GM23338 (cell line): ENCODE data around the gene SPAG7. TPM values are rescaled to one million over a fixed set of nuclear protein-coding genes. Genes with fewer than 3 reads are reported as not detected.

Experiments
- ATAC-seq: fragments of 200-7000 bp; cut with Tn5 transposase; 3 replicates; pipeline ENCODE4 v1.9.1; 2020
- DNase-seq: peaks from one replicate; pipeline ENCODE4 v3.0.0-alpha.2; 2015; ENCODE audit warnings: low spot score
- H2AFZ ChIP-seq: fragments of 200-600 bp; sonication (generic); 2 replicates; pipeline ENCODE4 v1.8.0; 2016; ENCODE audit warnings: antibody characterized with exemption, mild to moderate bottlenecking, moderate library complexity
- H3F3A ChIP-seq: fragments of 200-600 bp; sonication (generic); replicated peaks from 2 replicates; pipeline ENCODE4 v1.8.0; 2017; ENCODE audit warnings: antibody characterized with exemption, mixed run types, low read depth
- H3K27ac ChIP-seq: fragments of 200-600 bp; sonication (generic); 2 replicates; pipeline ENCODE4 v1.6.1; 2016; ENCODE audit warnings: low read depth
- H3K27me3 ChIP-seq: fragments of 200-600 bp; sonication (generic); 2 replicates; pipeline ENCODE4 v1.8.0; 2016; ENCODE audit warnings: mild to moderate bottlenecking, mixed run types, moderate library complexity; ENCODE audit not compliant: insufficient read depth
- H3K36me3 ChIP-seq: fragments of 200-600 bp; sonication (generic); 2 replicates; pipeline ENCODE4 v1.8.0; 2016; ENCODE audit warnings: mild to moderate bottlenecking; ENCODE audit not compliant: insufficient read depth
- H3K4me1 ChIP-seq: fragments of 200-600 bp; sonication (generic); 2 replicates; pipeline ENCODE4 v1.8.0; 2016; ENCODE audit warnings: mild to moderate bottlenecking, moderate library complexity; ENCODE audit not compliant: insufficient read depth
- H3K4me2 ChIP-seq: fragments of 200-600 bp; sonication (generic); 2 replicates; pipeline ENCODE4 v1.7.1; 2017; ENCODE audit warnings: mixed run types
- H3K4me3 ChIP-seq: fragments of 200-600 bp; sonication (generic); 2 replicates; pipeline ENCODE4 v1.6.1; 2016; ENCODE audit warnings: mixed run types
- H3K79me2 ChIP-seq: fragments of 200-600 bp; sonication (generic); replicated peaks from 2 replicates; pipeline ENCODE4 v1.8.0; 2017; ENCODE audit warnings: mild to moderate bottlenecking; ENCODE audit not compliant: insufficient read depth
- H3K9me2 ChIP-seq: fragments of 200-600 bp; sonication (generic); 2 replicates; pipeline ENCODE4 v1.8.0; 2017; ENCODE audit not compliant: insufficient read depth
- H4K20me1 ChIP-seq: fragments of 200-600 bp; sonication (generic); replicated peaks from 2 replicates; pipeline ENCODE4 v1.8.0; 2017; ENCODE audit warnings: mild to moderate bottlenecking; ENCODE audit not compliant: insufficient read depth
- H3K27ac Mint-ChIP-seq: 2 replicates; pipeline ENCODE4 v1.8.0; 2020; ENCODE audit warnings: inconsistent platforms, mild to moderate bottlenecking, moderate library complexity, mixed read lengths
- H3K27me3 Mint-ChIP-seq: 3 replicates; pipeline ENCODE4 v1.8.0; 2022; ENCODE audit warnings: low read depth, mild to moderate bottlenecking, moderate library complexity, mixed read lengths, inconsistent platforms; ENCODE audit not compliant: insufficient read depth, poor library complexity
- H3K36me3 Mint-ChIP-seq: 3 replicates; pipeline ENCODE4 v1.8.0; 2021; ENCODE audit warnings: low read depth, mild to moderate bottlenecking, inconsistent platforms, moderate library complexity, mixed read lengths
- H3K4me1 Mint-ChIP-seq: 3 replicates; pipeline ENCODE4 v1.8.0; 2020; ENCODE audit warnings: mild to moderate bottlenecking, inconsistent platforms, mixed read lengths
- H3K4me3 Mint-ChIP-seq: 3 replicates; pipeline ENCODE4 v1.8.0; 2021; ENCODE audit warnings: moderate library complexity, mild to moderate bottlenecking, inconsistent platforms, mixed read lengths
- H3K9me3 Mint-ChIP-seq: 3 replicates; pipeline ENCODE4 v1.8.0; 2020; ENCODE audit warnings: moderate library complexity, mild to moderate bottlenecking, inconsistent platforms, mixed read lengths
- CREB1 ChIP-seq: fragments of 250-450 bp; sonication (Bioruptor Pico); IDR thresholded peaks from 2 replicates; pipeline ENCODE4 v1.5.0; 2020; ENCODE audit warnings: low read depth, mild to moderate bottlenecking, moderate library complexity
- CTCF ChIP-seq, 2 experiments: fragments of 200-600 bp in 1 of 2; sonication (generic) in 1 of 2; conservative IDR thresholded peaks; 2 replicates each; pipeline versions ENCODE4 v1.5.1 to v1.6.1; 2016 to 2017; ENCODE audit warnings: antibody characterized with exemption in 2 of 2, low read depth in 2 of 2, mild to moderate bottlenecking in 2 of 2, moderate library complexity in 1 of 2
- ETS1 ChIP-seq: IDR thresholded peaks from 2 replicates; pipeline ENCODE4 v1.6.1; 2016; ENCODE audit warnings: antibody characterized with exemption
- EZH2 ChIP-seq: fragments of 200-600 bp; sonication (generic); IDR thresholded peaks from one replicate; pipeline ENCODE4 v1.8.0; 2017; ENCODE audit warnings: antibody characterized with exemption, mild to moderate bottlenecking, low read depth; ENCODE audit not compliant: unreplicated experiment
- EZH2phosphoT487 ChIP-seq: fragments of 200-600 bp; sonication (generic); IDR thresholded peaks from one replicate; pipeline ENCODE4 v1.8.1; 2018; ENCODE audit warnings: antibody characterized with exemption; ENCODE audit not compliant: unreplicated experiment
- JUNB ChIP-seq: IDR thresholded peaks from one replicate; pipeline ENCODE4 v1.6.1; 2016; ENCODE audit warnings: antibody characterized with exemption; ENCODE audit not compliant: unreplicated experiment
- NANOG ChIP-seq: IDR thresholded peaks from 2 replicates; pipeline ENCODE4 v1.6.1; 2016; ENCODE audit warnings: antibody characterized with exemption, borderline replicate concordance
- POLR2AphosphoS5 ChIP-seq: IDR thresholded peaks from 2 replicates; pipeline ENCODE4 v1.6.1; 2016; ENCODE audit warnings: antibody characterized with exemption, low read depth
- REST ChIP-seq: IDR thresholded peaks from one replicate; pipeline ENCODE4 v1.6.1; 2018; ENCODE audit warnings: antibody characterized with exemption; ENCODE audit not compliant: unreplicated experiment
- STAT1 ChIP-seq: IDR thresholded peaks from one replicate; pipeline ENCODE4 v1.6.1; 2016; ENCODE audit warnings: antibody characterized with exemption; ENCODE audit not compliant: unreplicated experiment
- ZNF114 ChIP-seq: fragments of 250-450 bp; sonication (Bioruptor Pico); IDR thresholded peaks from 2 replicates; pipeline ENCODE4 v1.5.0; 2020; ENCODE audit warnings: mild to moderate bottlenecking, moderate library complexity
- ZNF331 ChIP-seq: fragments of 250-450 bp; sonication (Bioruptor Pico); IDR thresholded peaks from 2 replicates; pipeline ENCODE4 v1.5.0; 2020; ENCODE audit warnings: low read depth, mild to moderate bottlenecking, moderate library complexity
- ZNF462 ChIP-seq: fragments of 250-450 bp; sonication (Bioruptor Pico); IDR thresholded peaks from 2 replicates; pipeline ENCODE4 v1.5.0; 2020; ENCODE audit warnings: mild to moderate bottlenecking, moderate library complexity
- polyA plus RNA-seq: library from polyadenylated mRNA; unstranded; fragments of >200 nt; fragmentation: Nextera tagmentation; extraction: Ambion mirVana; gene quantifications from 2 replicates; pipeline ENCODE4 v1.2.1, GENCODE V29; 2016
- total RNA-seq: library from RNA; depleted of rRNA; stranded (reverse); fragments of >200 nt; shearing (Covaris generic); gene quantifications from 2 replicates; pipeline ENCODE4 v1.2.3, GENCODE V29; 2014

SPAG7 gene
- total and polyA plus RNA-seq, 2 experiments from 2014 or later, result 77.9 to 226 TPM

GRCh38 chr17:4982305-4982704 lies 14.7 kb upstream of the SPAG7 start:
- Mint-ChIP-seq H3K36me3 (peaks cover 7% of the 10 kb centered on the region), H3K27ac (no peak overlapping the region), H3K9me3 (no peaks in the 10 kb centered on the region; the same call in 2 of the 3 replicates), H3K4me1 (peaks cover 20% of the 10 kb centered on the region), H3K4me3 (no peak overlapping the region; the same call in 2 of the 3 replicates), H3K27me3 (peaks cover 19% of the 10 kb centered on the region)
- Histone ChIP-seq H3K27ac (no peak overlapping the region), H3F3A (peaks cover 11% of the 10 kb centered on the region; the same call in 1 of the 2 replicates), H3K27me3 (peaks cover 18% of the 10 kb centered on the region), H3K4me2 (no peak overlapping the region), H3K4me1 (peaks cover 9% of the 10 kb centered on the region), H2AFZ (no peak overlapping the region), H3K79me2 (no peaks in the 10 kb centered on the region), H4K20me1 (no peaks in the 10 kb centered on the region), H3K36me3 (no peaks in the 10 kb centered on the region), H3K4me3 (no peak overlapping the region), H3K9me2 (no peaks in the 10 kb centered on the region)
- DNase-seq (no peak), ATAC-seq (no peak)
- no peak for TF ChIP-seq CTCF (conservative IDR thresholded peaks at IDR 0.05; ENCODE audit: low read depth in 2 of 2)
- TF ChIP-seq STAT1, result no peak
- TF ChIP-seq NANOG, result no peak
- no peak for TF ChIP-seq EZH2
- no peak for TF ChIP-seq CREB1 (CRISPR knock-in tag)
- TF ChIP-seq REST, result no peak
- TF ChIP-seq ZNF462 (CRISPR knock-in tag), result no peak
- TF ChIP-seq EZH2phosphoT487, result no peak
- no peak for TF ChIP-seq ETS1
- TF ChIP-seq ZNF114 (CRISPR knock-in tag), result no peak
- no peak for TF ChIP-seq POLR2AphosphoS5
- TF ChIP-seq JUNB, result no peak
- TF ChIP-seq ZNF331 (CRISPR knock-in tag), result no peak
